Measurements from ENCODE around the gene TNFRSF25.

DNA sequence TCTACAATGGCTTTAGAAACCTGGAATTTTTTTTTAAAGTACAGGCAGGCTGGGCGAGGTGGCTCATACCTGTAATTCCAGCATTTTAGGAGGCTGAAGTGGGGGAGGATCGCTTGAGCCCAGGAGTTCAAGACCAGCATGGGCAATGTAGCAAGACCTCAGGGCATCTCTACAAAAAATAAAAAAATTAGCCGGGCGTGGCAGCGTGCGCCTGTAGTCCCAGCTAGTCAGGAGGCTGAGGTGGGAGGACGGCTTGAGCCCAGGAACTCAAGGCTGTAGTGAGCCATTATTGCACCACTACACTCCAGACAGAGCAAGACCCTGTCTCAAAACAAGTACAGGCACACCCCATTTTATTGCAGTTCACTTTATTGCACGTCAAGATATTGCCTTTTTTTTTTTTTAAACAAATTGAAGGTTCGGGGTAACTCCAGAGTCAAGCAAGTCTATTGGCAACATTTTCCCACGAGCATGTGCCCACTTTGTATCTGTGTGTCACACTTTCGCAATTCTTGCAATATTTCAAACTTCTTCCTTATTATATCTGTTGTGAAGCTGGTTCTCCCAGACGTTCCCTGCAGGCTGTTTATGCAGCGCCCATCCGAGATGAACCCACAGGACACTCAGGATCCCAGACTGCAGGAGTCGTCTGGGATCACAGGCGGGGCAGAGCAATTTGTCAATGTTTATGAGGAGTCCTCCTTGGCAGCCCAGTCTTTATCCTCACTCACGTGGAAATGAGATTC lies 50.9 kb downstream of the TNFRSF25 start:
- TF ChIP-seq, protein P1, sequence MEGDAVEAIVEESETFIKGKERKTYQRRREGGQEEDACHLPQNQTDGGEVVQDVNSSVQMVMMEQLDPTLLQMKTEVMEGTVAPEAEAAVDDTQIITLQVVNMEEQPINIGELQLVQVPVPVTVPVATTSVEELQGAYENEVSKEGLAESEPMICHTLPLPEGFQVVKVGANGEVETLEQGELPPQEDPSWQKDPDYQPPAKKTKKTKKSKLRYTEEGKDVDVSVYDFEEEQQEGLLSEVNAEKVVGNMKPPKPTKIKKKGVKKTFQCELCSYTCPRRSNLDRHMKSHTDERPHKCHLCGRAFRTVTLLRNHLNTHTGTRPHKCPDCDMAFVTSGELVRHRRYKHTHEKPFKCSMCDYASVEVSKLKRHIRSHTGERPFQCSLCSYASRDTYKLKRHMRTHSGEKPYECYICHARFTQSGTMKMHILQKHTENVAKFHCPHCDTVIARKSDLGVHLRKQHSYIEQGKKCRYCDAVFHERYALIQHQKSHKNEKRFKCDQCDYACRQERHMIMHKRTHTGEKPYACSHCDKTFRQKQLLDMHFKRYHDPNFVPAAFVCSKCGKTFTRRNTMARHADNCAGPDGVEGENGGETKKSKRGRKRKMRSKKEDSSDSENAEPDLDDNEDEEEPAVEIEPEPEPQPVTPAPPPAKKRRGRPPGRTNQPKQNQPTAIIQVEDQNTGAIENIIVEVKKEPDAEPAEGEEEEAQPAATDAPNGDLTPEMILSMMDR (IDR thresholded peaks at IDR 0.05), result no peak
- TF ChIP-seq POLR2A (IDR thresholded peaks at IDR 0.05), result no peak
